HG02571 (cell line): ENCODE data around the gene FARP2.
"Not testable (repeated sequence)": the region's sequence is repeated elsewhere in the genome, so short reads cannot be mapped to it uniquely, and the experiment has no call there.

Source experiments
- ATAC-seq: cut with Tn5 transposase; IDR thresholded peaks from one replicate; pipeline ENCODE4 v1.9.1; 2021; ENCODE audit warnings: mild to moderate bottlenecking, moderate library complexity; ENCODE audit not compliant: unreplicated experiment

The FARP2 gene

DNA sequence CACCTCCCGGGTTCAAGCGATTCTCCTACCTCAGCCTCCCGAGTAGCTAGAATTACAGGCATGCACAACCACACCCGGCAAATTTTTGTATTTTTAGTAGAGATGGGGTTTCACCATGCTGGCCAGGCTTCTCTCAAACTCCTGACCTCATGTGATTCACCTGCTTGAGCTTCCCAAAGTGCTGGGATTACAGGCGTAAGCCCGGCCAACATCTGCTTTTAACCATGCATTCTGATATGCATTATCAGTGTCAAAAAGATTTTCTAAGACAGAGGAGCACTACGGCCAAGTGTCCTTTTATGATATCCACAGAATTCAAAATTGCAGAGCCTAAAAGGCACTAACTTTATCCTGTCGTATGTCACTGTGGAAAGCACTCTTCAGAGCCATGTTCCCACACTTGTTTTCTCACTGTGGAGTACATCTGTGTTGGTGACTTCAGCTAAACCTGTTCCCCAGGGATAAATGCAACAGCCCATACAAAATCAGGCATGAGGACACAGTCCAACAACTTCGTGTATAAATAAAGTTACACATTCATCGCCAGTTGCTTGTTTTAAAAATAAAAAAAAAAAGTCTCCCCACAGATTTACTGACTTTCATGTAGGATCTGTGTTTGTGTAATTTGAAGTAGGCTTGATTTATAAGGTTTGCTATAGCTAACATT, 95.9 kb downstream of the FARP2 start:
- ATAC-seq: no peak

GRCh38 chr2:241453919-241454318, 97.8 kb downstream of the FARP2 start:
- ATAC-seq: not testable (repeated sequence)

DNA sequence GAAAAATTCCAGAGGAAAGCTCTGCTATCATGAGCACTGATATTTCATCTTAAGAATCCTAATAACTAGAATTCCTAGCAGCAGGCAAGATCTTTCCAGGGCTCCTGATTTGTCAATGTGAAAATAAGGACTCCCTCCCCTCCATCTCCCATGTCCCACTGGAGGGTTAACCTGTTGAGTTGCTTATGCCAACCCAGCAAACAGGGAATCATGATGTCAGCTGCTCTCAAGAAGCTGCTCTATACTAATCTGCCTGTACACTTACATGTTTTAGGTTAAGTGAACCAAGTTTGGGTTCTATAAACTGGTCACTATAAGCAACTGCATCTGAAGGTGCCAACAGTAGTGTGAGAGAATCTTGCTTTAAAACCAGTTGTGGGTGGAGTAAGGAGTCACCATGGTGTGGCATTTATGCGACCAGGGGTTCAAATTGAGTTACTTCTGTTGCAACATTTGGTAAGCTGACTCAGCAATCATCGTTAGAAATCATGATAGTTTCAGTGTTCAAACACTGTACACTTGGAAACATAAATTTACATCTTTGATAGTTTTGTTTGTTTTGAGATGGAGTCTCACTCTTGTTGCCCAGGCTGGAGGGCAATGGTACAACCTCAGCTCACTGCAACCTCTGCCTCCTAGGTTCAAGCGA, 98.9 kb downstream of the FARP2 start:
- ATAC-seq: no peak

- no peak for ATAC-seq
These were observed 100.5 kb downstream of the FARP2 start for GRCh38 chr2:241456546-241456945.

DNA sequence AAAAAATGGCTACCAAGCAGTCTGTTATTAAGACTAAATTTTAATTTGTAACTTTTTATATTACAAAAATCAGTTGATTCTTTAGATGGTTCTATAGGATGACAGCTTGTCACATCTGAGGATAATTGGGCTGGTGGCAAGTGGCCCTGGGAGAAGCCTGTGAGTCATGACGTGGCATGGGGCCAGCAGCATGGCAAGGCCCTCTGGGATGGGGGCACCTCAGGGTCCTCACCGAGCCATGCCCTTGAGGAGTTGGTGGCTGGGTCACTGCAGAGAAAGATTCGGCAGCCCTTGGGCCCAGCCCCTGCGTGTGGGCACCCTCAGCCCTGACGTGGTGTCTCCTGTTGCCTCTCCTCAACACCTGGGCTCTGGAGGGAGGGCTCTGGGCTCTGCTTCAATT, 102.6 kb downstream of the FARP2 start:
- no peak for ATAC-seq

DNA sequence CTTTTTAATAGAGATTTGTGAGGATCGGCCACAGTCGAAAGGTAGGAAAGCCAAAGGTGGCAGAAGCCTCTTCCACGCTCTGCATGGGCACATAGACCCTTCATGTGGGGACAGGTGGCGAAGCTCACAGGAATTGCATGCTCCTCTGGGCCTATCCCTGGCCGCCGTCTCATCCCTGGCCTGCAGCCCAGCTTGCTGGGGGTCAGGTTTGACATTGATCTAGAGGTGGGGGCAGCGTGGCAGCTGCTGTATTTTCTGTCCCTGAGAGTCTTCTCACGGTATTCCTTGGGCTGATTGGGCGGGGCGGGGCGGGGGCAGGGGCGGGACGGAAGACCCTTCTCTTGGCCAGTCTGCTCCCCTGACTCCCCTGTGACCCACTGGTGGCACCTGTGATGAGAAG, 103.4 kb downstream of the FARP2 start:
- no peak for ATAC-seq

GRCh38 chr2:241460631-241461030, 104.5 kb downstream of the FARP2 start:
- no peak for ATAC-seq

GRCh38 chr2:241461693-241462677, 105.9 kb downstream of the FARP2 start:
- ATAC-seq: no peak

DNA sequence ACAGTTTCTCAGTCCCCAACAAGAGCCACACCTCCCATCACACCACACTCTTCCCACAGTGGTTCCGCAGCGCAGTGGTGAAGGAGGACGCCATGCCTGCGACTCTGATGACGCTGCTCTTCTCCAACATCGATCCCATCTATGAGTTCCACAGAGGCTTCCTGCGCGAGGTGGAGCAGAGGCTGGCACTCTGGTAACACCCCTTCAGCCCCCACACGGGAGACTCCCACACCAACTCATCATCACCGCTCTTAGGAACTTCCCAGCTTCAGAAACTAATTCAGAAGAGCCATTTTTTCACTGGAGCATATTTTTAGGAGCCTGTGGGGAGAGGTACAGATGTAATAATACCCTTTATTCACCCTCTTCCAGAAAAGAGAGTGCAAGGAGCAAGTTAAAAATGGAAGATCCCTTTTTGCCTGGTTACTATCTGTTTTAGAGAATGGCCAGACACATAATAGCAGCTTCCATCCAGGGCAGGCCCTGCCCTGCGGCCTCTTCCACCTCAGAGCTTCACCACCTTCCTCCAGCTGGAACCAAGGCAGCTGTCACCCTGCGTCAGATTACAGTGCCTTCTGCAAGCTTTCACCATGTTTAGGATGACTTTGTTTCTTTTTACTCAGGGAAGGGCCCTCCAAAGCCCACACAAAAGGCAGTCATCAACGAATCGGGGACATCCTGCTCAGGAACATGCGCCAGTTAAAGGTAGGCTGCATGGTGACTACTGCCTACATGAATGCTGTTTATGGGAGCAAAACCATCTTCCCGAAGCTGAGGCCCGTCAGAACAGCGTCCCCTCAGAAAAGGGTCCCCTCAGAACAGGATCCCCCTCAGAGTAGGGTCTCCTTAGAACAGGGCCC, 107.4 kb downstream of the FARP2 start:
- no peak for ATAC-seq

GRCh38 chr2:241465543-241465942, 109.5 kb downstream of the FARP2 start:
- ATAC-seq: no peak

- ATAC-seq: no peak
These were observed 110.1 kb downstream of the FARP2 start for GRCh38 chr2:241466230-241466629.

GRCh38 chr2:241467777-241468475, 111.8 kb downstream of the FARP2 start:
- no peak for ATAC-seq

DNA sequence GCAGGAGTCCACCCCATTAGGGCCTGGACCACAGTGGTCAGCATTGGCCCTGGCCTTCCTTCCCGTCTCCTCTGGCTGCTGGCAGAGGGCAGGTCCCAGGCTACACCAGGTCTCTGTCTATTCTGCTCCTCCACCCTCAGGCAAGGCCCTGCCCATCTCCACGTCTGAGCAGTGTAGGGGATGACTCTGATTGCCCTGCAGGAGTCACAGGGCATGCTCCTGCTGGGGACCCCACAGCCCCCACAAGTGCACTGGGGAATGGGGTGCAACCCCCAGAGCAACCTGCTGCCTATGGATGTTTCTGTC, 112.3 kb downstream of the FARP2 start:
- ATAC-seq: no peak

DNA sequence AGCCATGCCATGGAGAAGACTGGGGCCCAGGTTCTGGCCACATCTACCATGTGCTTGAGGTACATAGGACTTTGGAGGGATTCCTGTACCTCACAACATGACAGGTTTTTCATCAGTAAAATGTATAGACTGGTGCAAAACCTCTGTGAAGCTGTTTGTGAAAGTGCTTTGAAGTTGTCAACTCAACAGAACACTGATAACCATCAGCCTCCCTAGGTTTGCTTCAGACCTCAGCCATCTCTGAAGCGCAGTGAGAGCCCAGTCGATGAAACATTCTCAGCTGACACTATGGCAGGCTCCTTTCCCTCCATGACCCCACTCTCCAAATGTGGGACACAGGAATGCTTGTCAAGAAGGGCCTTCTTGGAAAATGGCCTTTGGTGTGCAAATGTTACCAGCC, 113.7 kb downstream of the FARP2 start:
- no peak for ATAC-seq

DNA sequence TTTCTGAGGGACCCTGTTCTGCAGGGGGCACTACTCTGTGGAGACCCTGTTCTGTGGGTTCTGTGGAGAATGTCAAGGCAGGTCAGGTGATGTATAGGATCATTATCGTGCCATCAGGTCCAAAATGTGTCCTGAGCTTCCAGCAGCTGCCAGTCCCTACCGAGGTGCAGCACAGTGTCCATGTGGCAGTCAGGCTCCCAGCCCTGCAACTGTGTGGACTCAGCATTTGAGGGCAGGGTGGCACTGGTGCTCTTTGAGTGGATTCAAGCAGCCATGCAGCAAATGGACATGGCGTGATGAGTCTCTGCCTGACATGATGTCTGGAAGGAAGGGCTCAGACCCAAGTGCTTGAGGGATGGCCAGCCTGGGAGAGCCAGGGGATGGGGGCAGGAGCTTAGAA, 117.3 kb downstream of the FARP2 start:
- no peak for ATAC-seq

GRCh38 chr2:241475267-241475666, 119.2 kb downstream of the FARP2 start:
- no peak for ATAC-seq

GRCh38 chr2:241478166-241478565, 122.1 kb downstream of the FARP2 start:
- ATAC-seq: no peak

GRCh38 chr2:241479026-241479898, 123.2 kb downstream of the FARP2 start:
- ATAC-seq: no peak

DNA sequence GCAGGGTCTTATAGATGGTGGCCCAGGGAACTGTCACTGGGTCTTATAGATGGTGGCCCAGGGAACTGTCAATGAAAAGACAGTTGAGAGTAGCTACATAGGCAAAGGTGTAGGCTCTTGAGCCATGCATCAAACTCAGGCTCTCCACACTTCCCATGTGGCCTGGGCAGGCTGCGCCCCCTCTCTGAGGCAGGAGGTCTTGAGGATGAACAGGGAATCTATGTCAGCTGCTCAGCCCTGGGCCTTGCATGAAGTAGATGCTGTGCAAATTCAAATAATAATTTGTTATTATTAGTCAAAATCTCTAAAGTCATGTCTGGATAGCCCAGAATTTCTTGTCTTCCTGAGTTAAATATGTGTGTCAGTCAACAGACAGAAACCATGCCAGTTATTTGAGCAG, 125.6 kb downstream of the FARP2 start:
- ATAC-seq: no peak
